Activated CD4-positive, alpha-beta T cell treated with anti-CD3 and anti-CD28 coated beads, Interleukin-2, Interleukin-6, amounts not matched to agents 100 ng/mL and 50 ng/mL, durations not matched to agents 16 hours and 8 hours (primary cell): Measurements from ENCODE around the gene LRRC4C.

Experiments used
- DNase-seq: peaks from one replicate; pipeline ENCODE4 v3.0.0-alpha.2; 2020

LRRC4C gene

GRCh38 chr11:41246399-41246745, 213.1 kb downstream of the LRRC4C start:
- no peak for DNase-seq

- DNase-seq = no peak
Measured at GRCh38 chr11:41245704-41246398, 213.6 kb downstream of the LRRC4C start.

- DNase-seq = no peak
Measured at GRCh38 chr11:41245184-41245583, 214.3 kb downstream of the LRRC4C start.

- no peak for DNase-seq
Measured at GRCh38 chr11:41237382-41237781, 222.1 kb downstream of the LRRC4C start.

GRCh38 chr11:41235668-41236067, 223.8 kb downstream of the LRRC4C start:
- no peak for DNase-seq

- DNase-seq = no peak
Measured at GRCh38 chr11:41225856-41226633, 233.4 kb downstream of the LRRC4C start.

GRCh38 chr11:41222236-41222635, 237.2 kb downstream of the LRRC4C start:
- no peak for DNase-seq

- DNase-seq = no peak
Measured at GRCh38 chr11:41206388-41206787, 253.1 kb downstream of the LRRC4C start.

- DNase-seq = peak; percentile 37
Measured at GRCh38 chr11:41201156-41201555, 258.3 kb downstream of the LRRC4C start.

GRCh38 chr11:41190437-41191082, 268.9 kb downstream of the LRRC4C start:
- DNase-seq = no peak

- DNase-seq = no peak
Measured at GRCh38 chr11:41189701-41190436, 269.6 kb downstream of the LRRC4C start.

GRCh38 chr11:41177791-41178190, 281.7 kb downstream of the LRRC4C start:
- DNase-seq = no peak

GRCh38 chr11:41175304-41175972, 284.0 kb downstream of the LRRC4C start:
- no peak for DNase-seq

GRCh38 chr11:41146326-41146725, 313.1 kb downstream of the LRRC4C start:
- DNase-seq = no peak

- no peak for DNase-seq
Measured at GRCh38 chr11:41145420-41145819, 314.0 kb downstream of the LRRC4C start.

- DNase-seq = no peak
Measured at GRCh38 chr11:41134971-41135370, 324.5 kb downstream of the LRRC4C start.

- DNase-seq = no peak
Measured at GRCh38 chr11:41133023-41133422, 326.4 kb downstream of the LRRC4C start.

- no peak for DNase-seq
Measured at GRCh38 chr11:41121600-41121999, 337.9 kb downstream of the LRRC4C start.

- DNase-seq = peak; percentile 1
Measured at GRCh38 chr11:41119484-41119883, 340.0 kb downstream of the LRRC4C start.

GRCh38 chr11:41118521-41118920, 340.9 kb downstream of the LRRC4C start:
- DNase-seq = no peak

GRCh38 chr11:41116970-41117369, 342.5 kb downstream of the LRRC4C start:
- DNase-seq = no peak

- DNase-seq = no peak
Measured at GRCh38 chr11:41115066-41115465, 344.4 kb downstream of the LRRC4C start.

- DNase-seq = no peak
Measured at GRCh38 chr11:41113160-41113559, 346.3 kb downstream of the LRRC4C start.
